Smooth muscle cell (in vitro differentiated cells): ENCODE measurements around the gene WASF3. TPM values are rescaled to one million over a fixed set of nuclear protein-coding genes. Genes with fewer than 3 reads are reported as not detected.

ENCODE experiments used
- DNase-seq: peaks from one replicate; lab custom pipeline; 2025; ENCODE audit not compliant: unreplicated experiment; lab: John Stamatoyannopoulos, UW
- H2AFZ ChIP-seq: fragments of 200-600 bp; sonication (generic); 2 replicates; pipeline ENCODE4 v1.6.0; 2016; ENCODE audit warnings: antibody characterized with exemption, low read depth, mild to moderate bottlenecking
- H3F3A ChIP-seq: fragments of 200-600 bp; sonication (generic); 2 replicates; pipeline ENCODE4 v1.6.0; 2017; ENCODE audit warnings: antibody characterized with exemption, low read depth
- H3K27ac ChIP-seq: fragments of 200-600 bp; sonication (generic); 2 replicates; pipeline ENCODE4 v1.5.1; 2016; ENCODE audit warnings: low read depth, mild to moderate bottlenecking
- H3K27me3 ChIP-seq: fragments of 200-600 bp; sonication (generic); 2 replicates; pipeline ENCODE4 v1.6.1; 2016; ENCODE audit warnings: low read depth, mild to moderate bottlenecking
- H3K36me3 ChIP-seq: fragments of 200-600 bp; sonication (generic); 2 replicates; pipeline ENCODE4 v1.5.1; 2016; ENCODE audit warnings: low read depth
- H3K4me1 ChIP-seq: fragments of 200-600 bp; sonication (generic); 2 replicates; pipeline ENCODE4 v1.5.1; 2016; ENCODE audit warnings: low read depth
- H3K4me2 ChIP-seq: fragments of 200-600 bp; sonication (generic); 2 replicates; pipeline ENCODE4 v1.6.0; 2016; ENCODE audit warnings: mild to moderate bottlenecking
- H3K4me3 ChIP-seq: fragments of 200-600 bp; sonication (generic); 2 replicates; pipeline ENCODE4 v1.5.1; 2016; ENCODE audit warnings: mild to moderate bottlenecking
- H3K79me2 ChIP-seq: fragments of 200-600 bp; sonication (generic); 2 replicates; pipeline ENCODE4 v1.6.0; 2016; ENCODE audit warnings: low read depth, mild to moderate bottlenecking
- H3K9ac ChIP-seq: fragments of 200-600 bp; sonication (generic); 2 replicates; pipeline ENCODE4 v1.6.0; 2016; ENCODE audit warnings: low read depth
- H3K9me3 ChIP-seq: fragments of 200-600 bp; sonication (generic); replicated peaks from 2 replicates; pipeline ENCODE4 v1.5.1; 2016; ENCODE audit warnings: low read depth
- H4K20me1 ChIP-seq: fragments of 200-600 bp; sonication (generic); 2 replicates; pipeline ENCODE4 v1.6.0; 2016; ENCODE audit warnings: low read depth
- WGBS: methylation state at CpG from one replicate; pipeline ENCODE4 v1.1.7; 2016; ENCODE audit warnings: low lambda C conversion rate; 5-methylcytosine and 5-hydroxymethylcytosine counted together
- polyA plus RNA-seq: library from polyadenylated mRNA; unstranded; fragments of >200 nt; fragmentation: Nextera tagmentation; extraction: Ambion mirVana; gene quantifications from 2 replicates; pipeline ENCODE4 v1.2.1, GENCODE V29; 2016
- total RNA-seq: library from RNA; depleted of rRNA; stranded (reverse); fragments of >200 nt; gene quantifications from 2 replicates; pipeline ENCODE4 v1.2.3, GENCODE V29; 2014
- TF ChIP-seq, protein P1 (sequence below): fragments of 200-600 bp; sonication (generic); IDR thresholded peaks from 2 replicates; pipeline ENCODE4 v1.5.1; 2017; ENCODE audit warnings: borderline replicate concordance, mild to moderate bottlenecking, antibody characterized with exemption; ENCODE audit not compliant: insufficient read depth, poor library complexity, severe bottlenecking

The WASF3 gene
- total and polyA plus RNA-seq, 2 experiments from 2014 or later = 4.0 to 5.8 TPM

DNA sequence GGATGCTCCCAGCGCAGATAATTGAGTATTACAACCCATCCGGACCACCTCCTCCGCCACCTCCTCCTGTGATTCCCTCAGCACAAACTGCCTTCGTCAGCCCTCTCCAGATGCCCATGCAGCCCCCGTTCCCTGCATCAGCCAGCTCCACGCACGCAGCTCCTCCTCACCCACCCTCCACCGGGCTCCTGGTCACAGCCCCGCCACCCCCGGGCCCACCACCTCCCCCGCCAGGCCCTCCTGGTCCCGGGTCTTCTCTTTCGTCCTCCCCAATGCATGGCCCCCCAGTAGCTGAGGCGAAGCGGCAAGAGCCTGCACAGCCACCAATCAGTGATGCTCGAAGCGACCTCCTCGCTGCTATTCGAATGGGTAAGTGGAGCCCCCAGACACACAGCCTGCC lies 125.1 kb downstream of the WASF3 start:
- TF ChIP-seq, protein P1, sequence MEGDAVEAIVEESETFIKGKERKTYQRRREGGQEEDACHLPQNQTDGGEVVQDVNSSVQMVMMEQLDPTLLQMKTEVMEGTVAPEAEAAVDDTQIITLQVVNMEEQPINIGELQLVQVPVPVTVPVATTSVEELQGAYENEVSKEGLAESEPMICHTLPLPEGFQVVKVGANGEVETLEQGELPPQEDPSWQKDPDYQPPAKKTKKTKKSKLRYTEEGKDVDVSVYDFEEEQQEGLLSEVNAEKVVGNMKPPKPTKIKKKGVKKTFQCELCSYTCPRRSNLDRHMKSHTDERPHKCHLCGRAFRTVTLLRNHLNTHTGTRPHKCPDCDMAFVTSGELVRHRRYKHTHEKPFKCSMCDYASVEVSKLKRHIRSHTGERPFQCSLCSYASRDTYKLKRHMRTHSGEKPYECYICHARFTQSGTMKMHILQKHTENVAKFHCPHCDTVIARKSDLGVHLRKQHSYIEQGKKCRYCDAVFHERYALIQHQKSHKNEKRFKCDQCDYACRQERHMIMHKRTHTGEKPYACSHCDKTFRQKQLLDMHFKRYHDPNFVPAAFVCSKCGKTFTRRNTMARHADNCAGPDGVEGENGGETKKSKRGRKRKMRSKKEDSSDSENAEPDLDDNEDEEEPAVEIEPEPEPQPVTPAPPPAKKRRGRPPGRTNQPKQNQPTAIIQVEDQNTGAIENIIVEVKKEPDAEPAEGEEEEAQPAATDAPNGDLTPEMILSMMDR = no peak
- 97% methylated on average over 13 of the region's 19 CpGs for WGBS
- H3K79me2 ChIP-seq = no peaks in the 10 kb centered on the region

DNA sequence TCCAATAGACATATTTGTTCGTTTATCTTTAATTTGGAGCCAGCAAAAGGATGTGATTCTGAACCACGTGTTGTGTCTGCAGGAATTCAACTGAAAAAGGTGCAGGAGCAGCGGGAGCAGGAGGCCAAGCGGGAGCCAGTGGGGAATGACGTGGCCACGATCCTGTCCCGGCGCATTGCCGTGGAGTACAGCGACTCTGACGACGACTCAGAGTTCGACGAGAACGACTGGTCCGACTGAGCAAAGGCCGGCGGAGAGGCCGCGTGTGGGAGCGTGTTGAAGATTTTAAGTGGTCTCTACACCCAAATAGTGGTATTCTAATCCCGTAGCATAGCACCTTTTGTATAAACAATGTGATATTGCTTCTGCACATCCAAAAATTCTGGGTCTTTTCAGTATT lies 128.1 kb downstream of the WASF3 start:
- no peak overlapping the region for H3K4me2 ChIP-seq
- H4K20me1 ChIP-seq = no peaks in the 10 kb centered on the region
- H3K4me1 ChIP-seq = no peaks in the 10 kb centered on the region
- WGBS = 97% methylated on average over 22 of the region's 22 CpGs
- H3K4me3 ChIP-seq = no peak overlapping the region
- TF ChIP-seq, protein P1 = no peak
- DNase-seq = no peak
- no peaks in the 10 kb centered on the region for H3K36me3 ChIP-seq
- H3K9ac ChIP-seq = no peak overlapping the region
- no peaks in the 10 kb centered on the region for H3F3A ChIP-seq
- no peak overlapping the region for H2AFZ ChIP-seq
- H3K79me2 ChIP-seq = no peaks in the 10 kb centered on the region
- no peaks in the 10 kb centered on the region for H3K27me3 ChIP-seq
- H3K27ac ChIP-seq = no peak overlapping the region
- no peaks in the 10 kb centered on the region for H3K9me3 ChIP-seq

More for the DNA sequence above, 125.1 kb downstream of the WASF3 start:
- H4K20me1 ChIP-seq = no peaks in the 10 kb centered on the region
- H3F3A ChIP-seq = no peaks in the 10 kb centered on the region
- H3K27me3 ChIP-seq = no peaks in the 10 kb centered on the region
- H3K27ac ChIP-seq = no peak overlapping the region
- H3K4me3 ChIP-seq = no peak overlapping the region
- no peak for DNase-seq
- no peak overlapping the region for H3K4me2 ChIP-seq
- H3K9me3 ChIP-seq = no peaks in the 10 kb centered on the region
- no peak overlapping the region for H2AFZ ChIP-seq
- no peaks in the 10 kb centered on the region for H3K36me3 ChIP-seq
- no peak overlapping the region for H3K9ac ChIP-seq
- H3K4me1 ChIP-seq = peaks cover 5% of the 10 kb centered on the region

DNA sequence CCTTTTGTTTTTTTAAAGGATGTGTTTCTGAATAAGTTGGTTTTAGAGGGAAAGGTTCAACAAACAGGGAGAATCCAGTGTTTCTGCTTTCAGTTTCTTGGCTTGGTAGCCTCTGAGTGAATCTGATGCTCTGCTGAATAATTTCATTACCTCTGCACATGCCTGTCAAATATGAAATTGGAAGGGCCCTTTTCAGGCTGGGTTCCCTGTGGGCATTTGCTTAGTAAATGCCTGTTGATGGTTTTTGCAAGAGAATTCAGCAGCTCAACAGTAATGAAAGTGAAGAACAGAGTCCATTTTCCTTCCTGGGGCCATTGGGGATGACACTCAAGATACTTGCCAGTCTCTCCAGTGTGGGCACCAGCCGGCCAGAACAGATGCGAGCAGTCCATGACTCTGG lies 128.8 kb downstream of the WASF3 start:
- Histone ChIP-seq H3K79me2 (no peaks in the 10 kb centered on the region), H3F3A (no peaks in the 10 kb centered on the region), H3K27me3 (no peaks in the 10 kb centered on the region), H3K9ac (no peak overlapping the region), H4K20me1 (no peaks in the 10 kb centered on the region), H3K36me3 (no peaks in the 10 kb centered on the region), H3K9me3 (no peaks in the 10 kb centered on the region), H3K4me2 (no peak overlapping the region), H3K27ac (no peak overlapping the region), H3K4me1 (no peaks in the 10 kb centered on the region), H3K4me3 (no peak overlapping the region), H2AFZ (no peak overlapping the region)
- no peak for DNase-seq
- TF ChIP-seq, protein P1 = no peak
- 100% methylated on average over 2 of the region's 2 CpGs for WGBS

DNA sequence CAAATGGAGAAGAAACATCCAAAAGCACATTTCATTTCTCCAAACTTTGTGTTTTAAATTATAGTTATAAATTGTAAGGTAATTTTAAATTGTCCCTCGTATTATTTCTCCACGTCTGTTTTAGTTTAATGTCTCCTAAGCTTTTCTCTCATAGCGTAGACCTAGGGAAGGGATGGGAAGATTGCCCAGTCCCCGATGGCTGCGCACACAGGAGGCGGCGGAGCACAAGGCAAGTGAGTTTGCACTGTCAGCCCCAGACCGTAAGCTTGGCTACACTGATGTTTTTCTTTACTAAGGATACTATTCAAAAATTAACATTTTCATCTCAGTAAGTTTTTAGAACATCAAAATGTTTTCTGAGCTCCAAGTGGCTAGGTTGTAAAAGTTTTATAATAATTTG lies 130.8 kb downstream of the WASF3 start:
- TF ChIP-seq, protein P1 = no peak
- H3F3A ChIP-seq = no peaks in the 10 kb centered on the region
- no peaks in the 10 kb centered on the region for H3K79me2 ChIP-seq
- H3K27ac ChIP-seq = no peak overlapping the region
- H3K9ac ChIP-seq = no peak overlapping the region
- no peak overlapping the region for H3K4me2 ChIP-seq
- H3K36me3 ChIP-seq = no peaks in the 10 kb centered on the region
- 97% methylated on average over 8 of the region's 8 CpGs for WGBS
- H2AFZ ChIP-seq = no peak overlapping the region
- no peak for DNase-seq
- no peaks in the 10 kb centered on the region for H3K9me3 ChIP-seq
- H4K20me1 ChIP-seq = no peaks in the 10 kb centered on the region
- H3K27me3 ChIP-seq = no peaks in the 10 kb centered on the region
- H3K4me3 ChIP-seq = no peak overlapping the region
- no peaks in the 10 kb centered on the region for H3K4me1 ChIP-seq
